GM12892 (cell line): Measurements from ENCODE around the gene KMT5B.

ENCODE experiments used
- POLR2AphosphoS5 ChIP-seq: IDR thresholded peaks from 2 replicates; pipeline ENCODE4 v1.6.1; 2011; ENCODE audit warnings: low read depth, low read length, control low read depth
- TAF1 ChIP-seq: IDR thresholded peaks from 2 replicates; pipeline ENCODE4 v1.6.1; 2011; ENCODE audit warnings: low read depth, mild to moderate bottlenecking, control low read depth, low read length, borderline replicate concordance

DNA sequence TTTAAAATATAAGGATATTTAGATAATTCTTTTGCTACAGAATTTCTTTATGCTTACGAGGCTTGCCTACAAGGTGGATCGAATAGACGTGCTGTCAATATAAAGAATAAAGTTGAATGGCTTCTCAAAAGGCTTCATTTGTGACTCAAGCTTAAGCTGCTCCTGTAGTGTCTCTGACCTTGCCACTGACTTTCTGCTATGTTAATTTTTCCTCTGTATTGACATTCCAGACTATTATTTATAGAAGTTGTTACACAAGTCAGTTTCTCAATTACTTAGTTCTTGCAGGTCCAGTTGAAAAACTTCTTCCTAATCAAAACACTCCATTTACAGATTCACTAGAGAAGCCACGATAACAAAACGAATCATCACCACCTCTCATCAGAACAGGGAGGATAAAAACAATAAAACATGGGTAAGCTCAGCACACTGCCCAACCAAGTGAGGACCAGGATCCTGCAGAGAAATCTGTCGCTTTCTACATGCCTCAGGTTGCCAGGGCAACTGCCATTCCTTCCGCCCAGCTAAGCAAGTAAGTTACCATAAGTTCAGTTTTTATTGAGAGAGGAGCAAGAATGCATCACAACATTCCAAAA is 52.9 kb downstream of the KMT5B start:
- TF ChIP-seq POLR2AphosphoS5 (no peak), TAF1 (no peak)
